Coronary artery (tissue), 2 donors: ENCODE measurements around the gene RLBP1.

ENCODE experiments used
- DNase-seq: peaks from one replicate; pipeline ENCODE4 v3.0.0-alpha.2; 2017; ENCODE audit warnings: low spot score
- H3K27ac ChIP-seq, 2 donors: fragments of 200-600 bp; sonication (generic); one replicate each; pipeline ENCODE4 v1.5.1; 2016 to 2019
- H3K4me3 ChIP-seq: fragments of 200-600 bp; sonication (generic); 2 replicates; pipeline ENCODE4 v1.5.1; 2016; ENCODE audit warnings: mild to moderate bottlenecking, moderate library complexity
- CTCF ChIP-seq: fragments of 200-600 bp; sonication (generic); IDR thresholded peaks from one replicate; pipeline ENCODE4 v1.5.1; 2019; ENCODE audit warnings: antibody characterized with exemption

The RLBP1 gene

GRCh38 chr15:89205991-89206585 is 15.3 kb downstream of the RLBP1 start:
- Histone ChIP-seq H3K4me3 (no peak overlapping the region), H3K27ac (no peak overlapping the region)
- DNase-seq, result no peak
- TF ChIP-seq CTCF, result no peak

DNA sequence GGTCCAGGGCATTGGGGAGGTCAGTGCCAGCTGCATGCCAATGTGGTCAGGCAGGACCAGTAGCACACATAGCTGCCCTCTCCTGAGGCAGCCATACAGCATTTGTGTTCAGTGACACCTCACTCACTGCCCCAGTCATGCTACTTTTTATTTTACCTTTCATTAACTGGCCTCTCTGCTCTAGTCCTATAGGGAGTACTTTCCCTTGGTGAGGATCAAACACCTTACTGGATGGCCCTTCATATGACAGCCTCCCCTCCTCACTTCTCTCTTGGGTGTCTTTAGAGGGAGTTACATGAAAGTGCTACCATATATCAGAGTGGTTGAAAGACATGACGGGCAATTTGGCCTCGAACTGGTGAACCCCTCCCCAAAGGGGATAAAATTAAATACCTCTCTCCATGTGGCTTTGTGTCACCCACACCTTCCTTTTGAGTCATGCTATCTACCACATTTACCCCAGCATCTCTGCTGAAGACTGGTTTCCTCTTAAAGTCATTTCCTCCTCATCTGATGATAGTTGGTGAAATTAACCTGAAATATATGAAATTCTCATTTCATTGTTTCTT is 17.6 kb downstream of the RLBP1 start:
- no peak overlapping the region for H3K27ac ChIP-seq
- DNase-seq, result no peak
- no peak overlapping the region for H3K4me3 ChIP-seq
- TF ChIP-seq CTCF, result no peak

- no peak for DNase-seq
- H3K27ac ChIP-seq, result no peak overlapping the region
- TF ChIP-seq CTCF, result no peak
- no peak overlapping the region for H3K4me3 ChIP-seq
Observed at GRCh38 chr15:89201465-89202005, 19.8 kb downstream of the RLBP1 start.

DNA sequence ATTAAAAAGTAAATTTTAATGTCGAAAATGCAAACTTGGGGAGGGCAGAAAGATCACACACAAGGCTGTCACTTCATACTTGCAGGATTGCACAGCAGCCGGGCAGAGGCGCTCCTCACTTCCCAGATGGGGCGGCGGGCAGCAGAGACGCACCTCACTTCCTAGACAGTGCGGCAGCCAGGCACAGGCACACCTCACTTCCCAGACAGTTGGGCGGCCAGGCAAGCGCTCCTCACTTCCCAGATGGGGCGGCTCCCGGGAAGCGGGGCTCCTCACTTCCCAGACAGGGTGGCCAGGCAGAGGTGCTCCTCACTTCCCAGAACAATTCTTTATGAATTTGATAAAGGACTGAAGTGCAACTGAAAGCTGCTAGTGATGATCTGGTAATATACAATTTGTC is 21.2 kb downstream of the RLBP1 start:
- DNase-seq, result no peak
- Histone ChIP-seq H3K27ac (peak overlapping the region in 1 of 2 donors; percentile 30), H3K4me3 (no peak overlapping the region)
- no peak for TF ChIP-seq CTCF

- H3K27ac ChIP-seq, result peak overlapping the region in 1 of 2 donors; percentile 8
- H3K4me3 ChIP-seq, result no peak overlapping the region
- TF ChIP-seq CTCF, result no peak
- no peak for DNase-seq
Observed at GRCh38 chr15:89199746-89200145, 21.6 kb downstream of the RLBP1 start.

DNA sequence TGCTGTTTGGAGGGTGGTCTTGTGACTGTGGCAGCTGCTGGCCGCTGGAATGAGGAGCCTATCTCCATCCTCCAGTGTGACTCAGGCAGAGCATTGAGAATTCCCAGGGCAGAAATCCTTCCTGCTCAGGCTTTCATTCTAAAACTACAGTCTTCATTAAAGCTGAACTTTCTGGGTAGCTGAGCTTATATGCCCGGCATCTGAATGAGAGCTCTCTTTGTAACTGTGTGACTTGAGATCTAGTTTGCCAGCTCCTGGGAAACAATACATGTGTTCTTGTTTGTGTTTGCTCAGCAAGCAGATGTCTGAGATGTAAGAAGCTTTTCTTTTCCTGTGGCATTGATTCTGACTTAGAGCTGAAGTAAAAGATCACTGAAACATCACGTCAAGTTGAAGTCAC is 22.4 kb downstream of the RLBP1 start:
- no peak for TF ChIP-seq CTCF
- H3K27ac ChIP-seq, result peak overlapping the region in 1 of 2 donors; percentile 24
- no peak overlapping the region for H3K4me3 ChIP-seq
- DNase-seq, result no peak

DNA sequence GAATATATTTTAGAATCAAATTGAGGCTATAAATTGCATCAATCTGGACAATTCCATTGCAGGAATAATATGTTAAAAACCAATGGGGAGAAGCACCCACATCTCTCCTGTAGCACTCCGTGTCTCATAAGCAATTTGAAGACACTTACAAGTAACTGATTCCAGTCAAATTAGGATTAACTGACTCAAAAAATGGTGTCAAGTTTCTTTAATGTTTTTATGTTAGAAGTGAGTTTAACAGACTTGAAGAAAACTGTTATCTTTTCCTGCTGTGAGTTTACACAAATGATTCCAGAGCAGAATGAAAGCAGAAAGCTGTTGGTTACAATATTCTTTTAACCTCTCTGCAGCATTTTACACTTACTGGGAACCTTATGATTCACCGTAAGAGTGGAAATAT is 23.2 kb downstream of the RLBP1 start:
- DNase-seq, result no peak
- Histone ChIP-seq H3K4me3 (no peak overlapping the region), H3K27ac (peak overlapping the region in 1 of 2 donors; percentile 90)
- no peak for TF ChIP-seq CTCF
